Stimulated activated CD4-positive, alpha-beta T cell treated with anti-CD3 and anti-CD28 coated beads, Interleukin-15, amount 100 ng/mL, for 1 hour (primary cell): ENCODE results near the gene ROPN1L.

Source experiments
- DNase-seq, 2 donors: peaks; one replicate each; pipeline ENCODE4 v3.0.0-alpha.2; 2020; ENCODE audit warnings: low read depth in 1 of 2, low spot score in 1 of 2

Gene ROPN1L

DNA sequence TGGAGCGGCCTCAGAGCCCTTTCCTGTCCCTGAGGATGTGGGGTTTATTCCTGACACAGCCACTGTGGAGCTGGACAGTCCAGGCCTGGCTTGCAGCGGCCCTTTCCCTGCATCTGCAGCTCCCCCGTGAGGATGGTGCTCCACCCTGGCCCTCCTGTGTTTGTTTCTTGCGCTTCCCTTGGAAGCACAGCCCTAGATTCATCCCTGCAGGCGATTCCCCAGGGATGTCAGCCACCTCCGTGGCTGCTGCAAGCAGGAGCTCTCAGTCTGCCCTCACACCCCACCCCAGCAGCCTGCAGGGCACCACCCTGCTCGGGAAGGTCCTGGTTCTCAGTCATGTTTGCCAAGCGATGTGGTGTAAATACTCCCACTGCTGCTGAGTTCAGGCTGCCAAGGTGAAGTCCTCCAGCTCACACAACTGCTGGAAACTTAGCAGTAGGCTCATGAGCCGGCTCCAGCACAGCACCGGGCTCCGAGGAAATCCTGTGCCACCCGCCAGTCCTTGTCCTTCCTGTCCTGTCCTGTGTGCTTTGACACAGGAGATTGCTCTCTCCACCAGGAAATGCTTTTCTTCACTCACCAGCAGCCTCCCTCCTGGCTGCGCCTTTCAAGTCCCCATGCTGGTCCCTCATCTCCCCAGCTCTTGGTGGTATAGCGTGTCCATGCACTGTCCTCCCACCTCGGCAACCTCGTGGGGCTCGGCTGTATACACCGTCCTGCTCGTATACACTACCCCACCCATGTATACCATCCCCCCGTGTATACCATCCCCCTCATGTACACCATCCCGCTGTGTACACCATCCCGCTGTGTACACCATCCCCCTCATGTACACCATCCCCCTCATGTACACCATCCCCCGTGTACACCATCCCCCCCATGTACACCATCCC is 16.2 kb downstream of the ROPN1L start:
- no peak for DNase-seq

GRCh38 chr5:10459080-10460055 is 17.7 kb downstream of the ROPN1L start:
- no peak for DNase-seq

- no peak for DNase-seq
These were observed 18.7 kb downstream of the ROPN1L start for GRCh38 chr5:10460252-10460906.

DNA sequence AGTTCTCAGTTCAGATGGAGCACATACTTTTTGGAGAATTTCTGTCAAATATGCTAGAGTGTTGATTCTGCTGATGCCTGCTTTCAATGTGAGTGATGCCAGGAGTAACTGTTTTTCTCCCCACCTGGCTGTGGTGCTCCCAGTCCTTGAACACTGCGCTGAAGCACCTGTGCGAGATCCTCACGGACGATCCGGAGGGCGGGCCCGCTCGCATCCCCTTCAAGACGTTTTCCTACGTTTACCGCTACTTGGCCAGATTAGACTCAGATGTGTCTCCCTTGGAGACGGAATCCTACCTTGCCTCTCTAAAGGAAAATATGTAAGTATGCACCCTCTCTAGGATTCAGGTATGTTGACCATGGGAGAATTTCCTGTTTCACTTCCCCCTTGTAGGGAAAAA is 19.4 kb downstream of the ROPN1L start:
- no peak for DNase-seq

DNA sequence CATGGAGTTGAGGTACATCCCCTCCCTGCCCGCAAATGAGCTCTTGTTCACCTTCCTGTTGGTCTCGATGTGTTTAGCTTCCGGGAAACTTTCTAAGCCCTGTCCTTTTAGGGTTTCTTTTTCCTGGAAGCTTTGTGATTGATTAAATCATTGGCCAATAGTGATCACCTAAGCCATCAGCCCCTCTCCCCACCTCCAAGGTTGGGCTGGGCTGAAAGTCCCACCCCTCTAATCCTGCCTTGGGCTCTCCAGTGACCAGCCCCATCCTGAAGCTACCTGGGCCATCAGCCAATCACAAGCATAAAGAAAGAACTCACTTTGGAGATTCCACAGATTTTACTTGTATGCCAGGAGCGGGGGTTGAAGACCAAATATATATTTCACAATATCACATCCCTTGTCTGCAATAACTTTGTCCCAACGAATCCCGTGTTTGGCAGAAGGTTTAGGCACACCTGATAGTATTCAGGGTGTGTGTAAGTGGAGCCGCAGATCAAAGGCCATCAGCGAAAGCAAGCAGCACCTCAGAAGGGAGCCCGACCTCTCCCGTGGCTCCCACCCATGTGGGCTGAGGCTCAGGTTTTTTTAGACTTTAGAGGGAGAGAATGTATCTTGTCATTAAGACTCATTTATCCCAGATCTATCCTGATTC is 20.4 kb downstream of the ROPN1L start:
- DNase-seq = no peak

- DNase-seq = no peak
These were observed 21.9 kb downstream of the ROPN1L start for GRCh38 chr5:10463566-10463965.

DNA sequence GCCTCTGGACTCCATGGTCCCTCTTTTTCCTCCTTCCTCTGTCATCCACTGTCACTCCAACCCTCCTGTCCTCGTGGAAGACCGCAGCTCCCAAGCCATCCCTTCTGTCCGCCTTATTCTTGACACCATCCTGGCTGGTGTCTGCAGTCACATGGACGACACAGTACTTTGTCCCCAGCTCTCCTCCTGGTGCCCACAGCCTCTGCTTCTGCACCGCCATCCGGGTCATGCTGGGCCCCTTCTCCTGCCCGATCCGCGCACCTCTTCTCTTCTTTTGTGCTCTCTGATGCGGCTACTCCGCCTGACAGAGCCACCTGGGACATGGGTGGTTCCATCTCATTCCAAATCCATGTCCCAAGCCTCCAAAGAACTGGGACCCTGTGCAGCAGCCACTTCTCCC is 22.5 kb downstream of the ROPN1L start:
- no peak for DNase-seq

DNA sequence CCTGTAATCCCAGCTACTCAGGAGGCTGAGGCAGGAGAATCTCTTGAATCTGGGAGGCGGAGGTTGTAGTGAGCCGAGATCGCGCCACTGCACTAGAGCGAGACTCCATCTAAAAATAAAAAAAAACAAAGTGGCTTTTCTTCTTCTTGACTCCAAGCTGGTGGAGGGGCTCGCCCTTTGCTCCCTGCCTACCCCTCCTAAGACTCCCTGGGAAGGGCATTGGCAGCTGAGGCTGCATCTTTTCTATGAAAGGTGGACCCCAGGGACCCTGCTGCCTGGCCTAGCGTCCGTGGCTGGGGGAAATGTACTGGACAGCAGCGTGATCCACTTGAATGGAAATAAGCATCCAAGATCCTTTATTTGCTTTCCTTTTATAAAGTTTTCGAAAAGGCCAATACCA is 24.0 kb downstream of the ROPN1L start:
- no peak for DNase-seq

GRCh38 chr5:10466446-10467073 is 24.9 kb downstream of the ROPN1L start:
- no peak for DNase-seq

DNA sequence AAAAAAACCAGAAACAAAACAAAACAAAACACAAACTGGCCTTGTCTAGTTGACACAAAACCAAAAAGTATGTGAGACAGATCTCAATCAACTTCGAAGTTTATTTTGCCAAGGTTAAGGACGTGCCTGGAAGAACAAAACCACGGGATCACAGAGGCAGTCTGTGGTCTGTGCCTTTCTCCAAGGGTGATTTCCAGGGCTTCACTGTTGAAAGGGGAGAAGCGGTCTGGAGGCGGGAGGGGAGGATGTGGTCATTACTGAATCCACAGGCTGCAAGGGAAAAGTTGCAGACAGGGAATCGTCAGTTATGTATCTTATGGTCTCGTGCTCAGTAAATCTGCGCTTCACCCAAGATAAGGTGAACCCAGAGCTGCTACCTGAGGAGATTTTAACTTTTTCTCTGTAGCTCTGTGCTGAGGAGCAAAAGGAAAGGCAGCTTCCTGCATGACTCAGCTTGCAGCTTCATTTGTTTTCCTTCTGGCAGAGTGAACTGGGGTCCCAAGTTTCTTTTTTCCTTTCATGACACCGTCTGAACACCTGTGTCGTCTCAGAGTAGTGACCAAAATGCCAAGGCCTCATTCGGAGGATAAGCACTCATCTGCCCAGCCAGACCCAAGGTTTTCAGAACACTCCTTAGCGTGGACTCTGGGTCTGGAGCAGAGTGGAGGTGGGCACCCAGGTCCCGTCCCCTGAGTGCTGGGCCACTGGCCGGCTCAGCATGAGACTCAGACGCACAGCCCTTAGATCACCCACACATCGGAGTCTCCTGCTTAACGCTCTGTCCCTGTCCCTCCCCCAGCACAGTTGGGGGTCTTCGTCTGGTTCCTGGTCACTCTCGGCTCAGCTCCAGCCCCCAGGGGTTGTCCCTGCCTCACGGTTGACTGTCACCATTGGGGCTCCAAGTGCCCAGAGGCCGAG is 25.9 kb downstream of the ROPN1L start:
- no peak for DNase-seq

DNA sequence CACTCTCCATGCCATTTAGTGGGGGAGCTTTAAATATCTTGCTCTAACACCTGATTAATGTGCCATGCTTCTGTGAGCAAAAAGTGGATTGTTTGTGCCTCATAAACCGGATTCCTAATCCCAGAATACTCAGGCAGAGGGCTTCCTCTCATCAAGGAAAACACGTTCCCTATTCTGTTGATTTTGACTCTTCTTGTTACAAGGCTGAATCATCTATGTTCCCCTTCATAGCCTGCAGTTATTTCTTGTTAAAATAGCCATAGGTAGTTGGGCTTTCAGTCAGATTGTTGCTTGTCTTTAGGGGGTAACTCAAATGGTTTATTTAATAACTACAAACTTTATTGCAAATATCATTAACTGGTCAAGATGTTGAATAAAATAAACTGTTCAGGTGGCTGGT is 26.6 kb downstream of the ROPN1L start:
- no peak for DNase-seq

DNA sequence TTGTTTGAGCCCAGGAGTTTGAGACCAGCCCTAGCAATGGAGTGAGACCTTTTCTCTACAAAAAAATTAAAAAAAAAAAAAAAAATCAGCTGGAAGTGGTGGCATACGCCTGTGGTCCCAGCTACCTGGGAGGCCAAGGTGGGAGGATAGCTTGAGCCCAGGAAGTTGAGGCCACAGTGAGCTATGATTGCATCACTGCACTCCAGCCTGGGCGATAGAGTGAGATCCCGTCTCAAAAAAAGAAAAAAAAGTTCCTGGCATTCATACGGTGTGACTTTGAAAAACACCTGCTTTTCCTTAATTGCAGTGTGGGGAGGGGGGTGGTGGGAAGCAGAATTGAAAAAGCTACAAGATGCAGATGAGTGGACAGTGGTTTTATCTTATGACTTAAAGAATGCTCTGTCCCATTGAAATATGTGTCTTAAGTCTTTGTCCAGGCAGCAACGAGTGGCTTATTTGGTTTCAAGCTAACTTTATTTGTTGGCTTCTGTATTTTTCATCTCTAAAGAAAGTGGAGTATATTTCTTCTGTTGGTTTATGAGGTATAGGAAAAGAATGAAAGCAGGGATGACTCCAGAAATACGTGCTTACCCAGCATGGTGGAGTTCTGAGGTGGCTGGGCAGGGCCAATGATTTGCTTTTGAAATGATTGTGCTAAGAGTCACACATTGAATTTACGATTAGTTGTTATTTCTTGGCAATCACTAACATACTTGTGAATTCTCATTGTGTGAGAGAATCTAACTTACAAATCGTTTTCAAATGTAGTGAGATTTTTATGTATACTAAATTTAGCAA is 27.8 kb downstream of the ROPN1L start:
- no peak for DNase-seq

- DNase-seq = no peak
These were observed 29.0 kb downstream of the ROPN1L start for GRCh38 chr5:10470669-10471068.

DNA sequence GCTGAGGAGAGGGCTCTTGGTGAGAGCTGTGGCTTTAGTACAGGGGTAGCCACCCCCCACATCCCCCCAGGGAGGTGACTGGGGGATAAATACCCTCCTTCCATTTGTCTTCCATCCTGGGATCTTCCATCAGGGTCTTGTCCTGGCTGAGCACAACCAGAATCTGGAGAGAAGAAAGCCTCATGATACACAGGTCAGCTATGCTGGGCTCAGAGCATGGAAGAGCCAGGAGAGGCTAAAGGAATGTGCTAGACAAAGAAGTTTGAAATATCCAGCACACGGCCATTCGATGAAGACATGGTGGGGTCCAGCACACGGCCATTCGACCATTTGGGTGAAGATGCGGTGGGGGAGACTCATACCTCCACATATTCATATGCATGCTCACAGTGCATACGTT is 30.0 kb downstream of the ROPN1L start:
- DNase-seq = no peak

DNA sequence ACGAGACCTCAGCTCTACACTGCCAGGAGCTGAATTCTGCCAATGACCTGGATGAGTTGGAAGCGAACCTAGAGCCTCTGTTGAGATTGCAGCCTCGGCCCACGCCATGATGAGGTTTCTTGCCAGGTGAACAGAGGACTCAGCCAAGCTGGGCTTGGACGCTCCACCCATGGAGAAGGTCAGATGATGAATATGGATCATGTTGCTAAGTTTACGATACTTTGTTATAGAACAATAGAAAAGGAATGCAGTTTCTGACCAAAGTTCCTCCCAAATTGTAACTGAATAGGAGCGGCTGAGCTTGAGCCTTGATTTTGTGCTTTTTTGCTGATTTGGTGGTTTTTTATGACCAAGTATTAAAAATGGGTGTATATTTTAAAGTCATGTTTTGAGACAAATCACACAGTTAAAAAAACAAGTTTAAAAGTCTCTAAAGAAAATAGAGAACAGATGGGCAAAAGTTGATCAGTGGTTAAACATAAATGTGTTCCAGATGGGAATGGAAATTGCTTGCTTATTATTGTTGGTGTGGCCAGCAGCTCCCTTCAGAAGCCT is 32.9 kb downstream of the ROPN1L start:
- no peak for DNase-seq

DNA sequence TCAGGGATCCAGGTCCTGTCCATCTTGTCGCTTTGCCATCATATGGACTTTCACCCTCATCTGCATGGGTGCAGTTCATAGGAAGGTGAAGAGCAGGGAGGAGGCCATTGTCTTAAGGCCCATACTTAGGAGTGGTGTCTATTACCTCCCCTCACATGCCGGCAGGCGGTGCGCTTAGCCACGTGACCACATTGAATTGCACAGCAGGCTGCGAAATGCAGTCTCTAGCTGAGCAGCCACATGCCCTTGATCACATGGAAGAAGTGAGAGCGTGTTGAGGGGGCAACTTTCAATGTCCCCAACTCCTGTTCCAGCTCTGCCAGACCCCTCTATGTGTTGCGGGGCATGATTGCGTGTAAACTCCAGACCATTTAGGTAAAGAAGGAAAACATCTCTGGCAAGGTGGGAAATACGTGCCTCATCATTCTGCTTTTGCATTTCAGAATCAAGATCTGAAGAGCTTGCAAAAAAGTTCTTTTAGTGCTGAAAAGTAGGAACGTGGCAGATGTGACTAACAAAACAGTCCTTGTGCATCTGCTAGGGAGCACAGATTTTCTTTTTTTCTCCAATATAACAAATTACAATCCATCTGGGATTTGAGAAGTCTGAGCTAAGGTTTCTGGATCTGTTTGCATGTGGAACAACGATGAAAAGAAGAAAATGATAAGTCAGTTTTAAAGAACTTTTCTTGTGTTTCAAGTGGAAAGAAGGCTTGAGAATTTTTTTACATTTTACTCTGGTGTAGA is 34.4 kb downstream of the ROPN1L start:
- no peak for DNase-seq

DNA sequence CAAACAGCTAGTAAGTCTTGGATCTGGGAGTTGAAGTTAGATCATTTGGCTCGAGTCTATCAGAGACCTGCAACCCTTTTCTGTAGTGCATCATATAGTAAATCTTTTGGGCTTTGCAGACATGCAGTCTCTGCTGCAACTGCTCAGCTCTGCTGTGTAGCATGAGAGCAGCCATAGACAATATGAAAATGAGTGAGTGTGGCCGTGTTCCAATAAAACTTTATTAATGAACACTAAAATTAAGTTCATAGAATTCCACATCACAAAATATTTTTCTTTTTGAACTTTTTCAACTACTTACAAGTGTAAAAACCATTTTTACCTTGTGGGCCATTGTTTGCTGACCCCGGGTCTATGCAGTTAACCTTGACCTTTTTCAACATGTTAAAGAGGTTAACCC is 35.2 kb downstream of the ROPN1L start:
- DNase-seq = no peak

- no peak for DNase-seq
These were observed 36.3 kb downstream of the ROPN1L start for GRCh38 chr5:10477943-10478342.
